ENCODE measurements around the gene NDUFB5. TPM values are rescaled to one million over a fixed set of nuclear protein-coding genes. Genes with fewer than 3 reads are reported as not detected.
"Not testable (repeated sequence)": the region's sequence is repeated elsewhere in the genome, so short reads cannot be mapped to it uniquely, and the experiment has no call there.

The NDUFB5 gene
- total RNA-seq, 4 donors from 2014 or later, result 23.1 to 107 (median 60.3) TPM

- Histone ChIP-seq H3K27me3 (no peaks in the 10 kb centered on the region), H3K36me3 (no peaks in the 10 kb centered on the region), H3K4me3 (no peak overlapping the region), H3K27ac (no peak overlapping the region), H3K9me3 (no peaks in the 10 kb centered on the region), H3K4me1 (no peaks in the 10 kb centered on the region)
- TF ChIP-seq CTCF (IDR thresholded peaks at IDR 0.05) (no peak), POLR2A (IDR thresholded peaks at IDR 0.05) (no peak)
- intact Hi-C loops (cut with DNase I; ENCODE audit: low total_unique reads), result no loop called here
- DNase-seq, result no peak
These were observed 19.9 kb downstream of the NDUFB5 start for GRCh38 chr3:179624451-179624850.

GRCh38 chr3:179630753-179631451 lies 26.3 kb downstream of the NDUFB5 start:
- no peaks in the 10 kb centered on the region for H3K36me3 ChIP-seq
- H3K4me1 ChIP-seq, result no peaks in the 10 kb centered on the region
- H3K27me3 ChIP-seq, result no peaks in the 10 kb centered on the region
- DNase-seq, result no peak
- H3K27ac ChIP-seq, result no peak overlapping the region
- H3K9me3 ChIP-seq, result no peaks in the 10 kb centered on the region
- no peak overlapping the region for H3K4me3 ChIP-seq
- TF ChIP-seq CTCF (IDR thresholded peaks at IDR 0.05), result no peak
- intact Hi-C loops (cut with DNase I; ENCODE audit: low total_unique reads), result no loop called here

GRCh38 chr3:179640469-179640868 lies 35.9 kb downstream of the NDUFB5 start:
- H3K4me3 ChIP-seq, result no peak overlapping the region
- no peak overlapping the region for H3K27ac ChIP-seq
- H3K27me3 ChIP-seq, result no peaks in the 10 kb centered on the region
- TF ChIP-seq CTCF (IDR thresholded peaks at IDR 0.05) (no peak), POLR2A (IDR thresholded peaks at IDR 0.05) (no peak)
- H3K9me3 ChIP-seq, result no peaks in the 10 kb centered on the region
- no peak for DNase-seq
- no peaks in the 10 kb centered on the region for H3K4me1 ChIP-seq
- intact Hi-C loops (cut with DNase I; ENCODE audit: low total_unique reads), result no loop called here
- no peaks in the 10 kb centered on the region for H3K36me3 ChIP-seq

- Histone ChIP-seq H3K4me1 (no peaks in the 10 kb centered on the region), H3K4me3 (no peak overlapping the region), H3K27me3 (no peaks in the 10 kb centered on the region), H3K9me3 (no peaks in the 10 kb centered on the region), H3K27ac (no peak overlapping the region), H3K36me3 (no peaks in the 10 kb centered on the region)
- no peak for DNase-seq
- TF ChIP-seq CTCF (IDR thresholded peaks at IDR 0.05), result no peak
- no peak for TF ChIP-seq POLR2A (IDR thresholded peaks at IDR 0.05)
- intact Hi-C loops (cut with DNase I; ENCODE audit: low total_unique reads), result no loop called here
These were observed 38.3 kb downstream of the NDUFB5 start for GRCh38 chr3:179642871-179643270.

- H3K27ac ChIP-seq; H3K9me3 ChIP-seq; H3K27me3 ChIP-seq; intact Hi-C loops (cut with DNase I; ENCODE audit: low total_unique reads); H3K36me3 ChIP-seq; DNase-seq; H3K4me1 ChIP-seq; H3K4me3 ChIP-seq: not testable (repeated sequence)
These were observed 39.2 kb downstream of the NDUFB5 start for GRCh38 chr3:179643837-179644236.

GRCh38 chr3:179646177-179646576 lies 41.6 kb downstream of the NDUFB5 start:
- Histone ChIP-seq H3K27ac (no peak overlapping the region), H3K4me3 (no peak overlapping the region), H3K27me3 (no peaks in the 10 kb centered on the region), H3K4me1 (no peaks in the 10 kb centered on the region), H3K9me3 (no peaks in the 10 kb centered on the region), H3K36me3 (no peaks in the 10 kb centered on the region)
- intact Hi-C loops (cut with DNase I; ENCODE audit: low total_unique reads), result no loop called here
- no peak for DNase-seq
- TF ChIP-seq POLR2A (IDR thresholded peaks at IDR 0.05) (no peak), CTCF (IDR thresholded peaks at IDR 0.05) (no peak)

Data from uterus (tissue), 4 donors.